GM21390 (cell line): ENCODE results near the gene EEF1A1.
A peak's percentile ranks its signal among the peaks of the same experiment; 100 is the strongest.
"Not testable (repeated sequence)": the region's sequence is repeated elsewhere in the genome, so short reads cannot be mapped to it uniquely, and the experiment has no call there.

Experiments
- ATAC-seq: cut with Tn5 transposase; IDR thresholded peaks from one replicate; pipeline ENCODE4 v1.9.1; 2021; ENCODE audit not compliant: unreplicated experiment

Gene EEF1A1

DNA sequence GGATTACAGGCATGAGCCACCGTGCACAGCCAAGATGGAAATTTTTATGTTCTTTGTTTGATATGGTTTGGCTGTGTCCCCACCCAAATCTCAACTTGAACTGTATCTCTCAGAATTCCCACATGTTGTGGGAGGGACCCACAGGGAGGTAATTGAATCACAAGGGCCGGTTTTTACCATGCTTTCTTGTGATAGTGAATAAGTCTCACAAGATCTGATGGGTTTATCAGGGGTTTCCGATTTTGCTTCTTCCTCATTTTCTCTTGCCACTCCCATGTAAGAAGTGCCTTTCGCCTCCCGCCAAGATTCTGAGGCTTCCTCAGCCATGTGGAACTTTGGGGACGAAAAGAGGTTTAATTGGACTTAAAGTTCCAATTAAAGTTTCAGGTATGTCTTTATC is 14.6 kb downstream of the EEF1A1 start:
- no peak for ATAC-seq

DNA sequence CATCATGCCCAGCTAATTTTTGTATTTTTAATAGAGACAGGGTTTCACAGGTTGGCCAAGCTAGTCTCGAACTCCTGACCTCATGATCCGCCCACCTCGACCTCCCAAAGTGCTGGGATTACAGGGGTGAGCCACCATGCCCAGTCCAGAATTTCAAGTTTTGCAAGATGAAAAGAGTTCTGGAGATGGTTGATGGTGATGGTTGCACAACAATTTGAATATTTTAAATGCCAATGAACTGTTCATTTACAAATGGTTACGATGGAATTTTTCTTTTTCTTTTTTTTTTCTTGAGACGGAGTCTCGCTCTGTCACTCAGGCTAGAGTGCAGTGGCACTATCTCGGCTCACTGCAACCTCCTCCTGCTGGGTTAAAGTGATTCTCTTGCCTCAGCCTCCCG is 15.1 kb downstream of the EEF1A1 start:
- not testable (repeated sequence) for ATAC-seq

DNA sequence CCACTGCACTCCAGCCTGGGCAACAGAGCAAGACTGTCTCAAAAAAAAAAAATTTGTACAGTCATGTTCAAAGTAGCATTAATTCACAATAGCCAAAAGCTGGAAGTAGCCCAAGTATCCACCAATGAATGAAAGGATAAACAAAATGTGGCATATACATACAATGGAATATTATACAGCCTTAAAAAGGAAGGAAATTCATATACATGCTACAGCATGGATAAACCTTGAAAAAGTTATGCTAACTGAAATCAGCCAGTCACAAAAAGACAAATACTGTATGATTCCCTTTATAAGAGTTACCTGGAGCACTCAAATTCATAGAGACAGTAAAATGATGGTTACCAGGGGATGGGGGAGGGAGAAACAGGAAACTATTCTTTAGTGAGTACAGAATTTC is 15.7 kb downstream of the EEF1A1 start:
- ATAC-seq: no peak

DNA sequence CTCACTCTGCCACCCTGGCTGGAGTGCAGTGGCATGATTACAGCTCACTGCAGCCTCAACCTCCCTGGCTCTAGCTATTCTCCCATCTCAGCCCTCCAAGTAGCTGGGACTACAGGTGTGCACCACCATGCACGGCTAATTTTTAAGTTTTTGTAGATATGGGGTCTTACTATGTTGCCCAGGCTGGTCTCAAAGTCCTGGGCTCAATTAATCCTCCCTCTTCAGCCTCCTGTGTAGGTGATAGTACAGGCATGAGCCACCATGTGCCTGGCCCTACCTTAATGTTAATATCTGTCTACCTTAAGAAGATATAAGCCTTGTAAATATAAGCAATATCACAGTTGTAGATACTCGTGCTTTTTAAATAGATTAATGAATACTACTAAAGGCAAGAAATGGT is 16.7 kb downstream of the EEF1A1 start:
- no peak for ATAC-seq

DNA sequence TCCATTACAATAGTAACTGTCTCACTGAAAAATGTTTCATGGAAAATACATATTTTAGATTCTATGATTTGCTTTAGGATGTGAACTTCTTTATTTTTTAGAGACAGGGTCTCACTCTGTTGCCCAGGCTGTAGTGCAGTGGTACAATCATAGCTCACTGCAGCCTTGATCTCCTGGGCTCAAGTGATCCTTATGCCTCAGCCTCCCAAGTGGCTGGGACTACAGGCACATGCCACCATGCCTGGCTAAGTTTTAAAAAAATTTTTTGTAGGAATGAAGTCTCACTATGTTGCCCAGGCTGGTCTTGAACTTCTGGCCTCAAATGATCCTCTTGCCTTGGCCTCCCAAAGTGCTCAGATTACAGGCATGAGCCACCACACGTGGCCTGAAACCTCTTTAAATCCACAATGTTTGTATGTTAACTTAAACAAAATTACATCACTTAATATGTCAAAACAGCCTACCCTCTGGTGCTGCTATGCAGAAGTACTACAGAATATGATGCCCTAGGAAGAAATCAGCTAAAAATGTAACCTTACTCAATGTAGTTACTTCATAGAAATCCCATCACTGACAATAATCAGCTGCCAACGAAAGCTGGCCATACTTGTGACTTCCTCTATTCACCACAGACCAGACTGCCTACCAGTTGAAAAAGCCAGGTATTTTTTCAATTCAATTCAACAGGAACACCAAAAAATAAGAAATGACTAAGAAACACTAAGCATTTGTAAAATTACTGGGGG is 17.6 kb downstream of the EEF1A1 start:
- ATAC-seq: no peak

- no peak for ATAC-seq
Measured at GRCh38 chr6:73497915-73498314, 22.9 kb downstream of the EEF1A1 start.

DNA sequence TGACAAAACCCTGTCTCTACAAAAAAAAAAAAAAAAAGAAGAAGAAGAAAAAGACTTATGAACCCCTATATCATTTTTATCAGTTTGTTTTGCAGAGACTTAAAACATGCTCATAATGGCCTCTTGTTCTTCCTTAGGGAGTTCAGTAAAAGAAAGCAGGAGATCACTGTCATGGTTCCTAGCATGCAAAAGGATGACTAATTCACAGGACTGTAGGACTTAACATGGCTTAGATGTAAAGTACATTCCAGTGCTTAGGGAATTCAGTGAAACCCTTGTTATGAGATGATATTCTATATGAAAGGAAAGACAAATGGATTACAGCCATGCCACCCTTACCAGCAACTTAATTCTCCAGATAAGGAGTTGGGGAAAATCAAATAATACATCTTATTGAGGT is 29.5 kb downstream of the EEF1A1 start:
- ATAC-seq: no peak

DNA sequence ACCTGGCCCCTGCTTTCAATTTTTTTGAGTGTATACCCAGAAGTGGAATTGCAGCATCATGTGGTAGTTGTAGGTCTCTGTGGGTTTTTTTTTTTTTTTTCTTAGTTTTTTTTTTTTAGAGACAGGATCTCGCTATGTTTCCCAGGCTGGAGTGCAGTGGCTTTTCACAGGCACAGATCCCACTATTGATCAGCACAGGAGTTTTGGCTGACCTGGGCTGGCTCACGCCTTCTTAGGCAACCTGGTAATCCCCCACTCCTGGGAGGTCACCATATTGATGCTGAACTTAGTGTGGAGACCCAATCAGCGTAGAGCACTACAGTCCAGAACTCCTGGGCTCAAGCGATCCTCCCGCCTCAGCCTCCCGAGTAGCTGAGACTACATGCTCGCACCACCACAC is 33.4 kb downstream of the EEF1A1 start:
- no peak for ATAC-seq

- no peak for ATAC-seq
Measured at GRCh38 chr6:73484438-73484837, 36.4 kb downstream of the EEF1A1 start.

GRCh38 chr6:73481969-73482368 is 38.9 kb downstream of the EEF1A1 start:
- ATAC-seq: no peak

GRCh38 chr6:73477407-73477806 is 43.4 kb downstream of the EEF1A1 start:
- no peak for ATAC-seq

GRCh38 chr6:73476723-73477122 is 44.1 kb downstream of the EEF1A1 start:
- ATAC-seq: no peak

DNA sequence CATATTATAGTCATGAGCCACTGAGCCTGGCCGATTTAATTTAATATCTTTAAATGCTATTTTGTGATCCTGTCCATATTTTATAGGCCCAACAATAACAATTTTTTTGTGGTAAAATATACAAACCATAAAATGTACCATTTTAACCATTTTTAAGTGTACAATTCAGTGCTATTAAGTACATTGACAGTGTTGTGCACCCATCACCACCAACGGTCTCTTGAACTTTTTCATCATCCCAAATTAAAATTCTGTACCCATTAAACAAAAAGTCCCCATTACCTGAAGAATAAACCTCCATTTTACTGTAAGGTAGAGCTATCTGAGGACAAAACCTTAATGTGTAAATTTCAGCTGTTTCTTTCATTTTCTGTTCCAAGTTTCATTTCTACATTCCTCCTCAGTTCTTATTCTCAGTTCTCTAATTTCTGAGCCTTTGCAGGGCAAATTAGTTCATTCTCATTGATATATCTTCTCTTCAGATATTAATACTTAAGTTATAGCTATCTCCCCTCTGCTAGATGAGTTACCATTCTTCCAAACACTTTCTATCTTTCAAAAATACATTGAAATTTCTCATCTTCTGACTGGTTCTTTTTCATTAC is 49.0 kb downstream of the EEF1A1 start:
- peak; percentile 95 for ATAC-seq
